Measurements from ENCODE around the gene NUBPL. TPM values are rescaled to one million over a fixed set of nuclear protein-coding genes. Genes with fewer than 3 reads are reported as not detected.
A peak's percentile ranks its signal among the peaks of the same experiment; 100 is the strongest.

NUBPL gene
- total and polyA plus RNA-seq, 10 donors = 4.1 to 28.2 (median 13.9) TPM

- Histone ChIP-seq H3K27me3 (replicated peaks in 1 of 7) (no peaks in the 10 kb centered on the region), H3K27ac (peak overlapping the region in 2 of 8 donors; percentile 13 to 50), H3K4me1 (peaks cover 0 to 9% (median 2%) of the 10 kb centered on the region in 6 donors), H3K9me3 (peaks cover 0 to 16% (median 10%) of the 10 kb centered on the region in 8 donors), H3K4me3 (no peak overlapping the region), H3K36me3 (peaks cover 0 to 10% (median 0%) of the 10 kb centered on the region in 6 donors)
- WGBS, 5 donors = 68 to 81% (median 75%) methylated on average over 4 of the region's 4 CpGs
- no peak for TF ChIP-seq POLR2A (IDR thresholded peaks at IDR 0.05)
- no peak for DNase-seq
- intact Hi-C loops (cut with DNase I; ENCODE audit: low total_unique reads) = no loop called here
These were observed 135.2 kb downstream of the NUBPL start for GRCh38 chr14:31696378-31696777.

DNA sequence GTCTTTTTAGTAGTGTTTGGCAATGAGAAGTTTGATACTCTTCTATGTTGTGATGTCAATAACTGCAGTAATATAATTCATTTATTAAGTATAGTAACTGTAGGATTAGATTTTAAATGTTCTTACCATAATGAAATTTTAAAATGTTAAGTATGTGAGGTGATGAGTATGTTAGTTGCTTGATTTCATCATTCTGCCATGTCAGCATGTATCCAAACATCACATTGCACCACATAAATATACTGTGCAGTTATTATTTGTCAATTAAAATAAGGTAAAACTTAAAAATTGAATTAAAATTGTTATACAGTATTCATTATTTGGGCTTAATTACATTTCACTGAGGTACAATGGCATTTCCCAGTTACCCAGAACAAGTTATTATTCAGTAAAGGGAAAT, 138.6 kb downstream of the NUBPL start:
- Histone ChIP-seq H3K9me3 (peaks cover 0 to 38% (median 27%) of the 10 kb centered on the region in 8 donors), H3K4me3 (no peak overlapping the region), H3K27ac (no peak overlapping the region), H3K4me1 (no peaks in the 10 kb centered on the region), H3K27me3 (replicated peaks in 1 of 7) (no peaks in the 10 kb centered on the region), H3K36me3 (peaks cover 0 to 44% (median 8%) of the 10 kb centered on the region in 6 donors)
- no peak for DNase-seq
- intact Hi-C loops (cut with DNase I; ENCODE audit: low total_unique reads) = no loop called here
- TF ChIP-seq POLR2AphosphoS5 (IDR thresholded peaks at IDR 0.05) (no peak), POLR2A (IDR thresholded peaks at IDR 0.05) (no peak)
- TF ChIP-seq, protein P1, sequence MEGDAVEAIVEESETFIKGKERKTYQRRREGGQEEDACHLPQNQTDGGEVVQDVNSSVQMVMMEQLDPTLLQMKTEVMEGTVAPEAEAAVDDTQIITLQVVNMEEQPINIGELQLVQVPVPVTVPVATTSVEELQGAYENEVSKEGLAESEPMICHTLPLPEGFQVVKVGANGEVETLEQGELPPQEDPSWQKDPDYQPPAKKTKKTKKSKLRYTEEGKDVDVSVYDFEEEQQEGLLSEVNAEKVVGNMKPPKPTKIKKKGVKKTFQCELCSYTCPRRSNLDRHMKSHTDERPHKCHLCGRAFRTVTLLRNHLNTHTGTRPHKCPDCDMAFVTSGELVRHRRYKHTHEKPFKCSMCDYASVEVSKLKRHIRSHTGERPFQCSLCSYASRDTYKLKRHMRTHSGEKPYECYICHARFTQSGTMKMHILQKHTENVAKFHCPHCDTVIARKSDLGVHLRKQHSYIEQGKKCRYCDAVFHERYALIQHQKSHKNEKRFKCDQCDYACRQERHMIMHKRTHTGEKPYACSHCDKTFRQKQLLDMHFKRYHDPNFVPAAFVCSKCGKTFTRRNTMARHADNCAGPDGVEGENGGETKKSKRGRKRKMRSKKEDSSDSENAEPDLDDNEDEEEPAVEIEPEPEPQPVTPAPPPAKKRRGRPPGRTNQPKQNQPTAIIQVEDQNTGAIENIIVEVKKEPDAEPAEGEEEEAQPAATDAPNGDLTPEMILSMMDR (IDR thresholded peaks at IDR 0.05 in 8 of 11, conservative IDR thresholded peaks at IDR 0.05 in 3 of 11) = no peak

DNA sequence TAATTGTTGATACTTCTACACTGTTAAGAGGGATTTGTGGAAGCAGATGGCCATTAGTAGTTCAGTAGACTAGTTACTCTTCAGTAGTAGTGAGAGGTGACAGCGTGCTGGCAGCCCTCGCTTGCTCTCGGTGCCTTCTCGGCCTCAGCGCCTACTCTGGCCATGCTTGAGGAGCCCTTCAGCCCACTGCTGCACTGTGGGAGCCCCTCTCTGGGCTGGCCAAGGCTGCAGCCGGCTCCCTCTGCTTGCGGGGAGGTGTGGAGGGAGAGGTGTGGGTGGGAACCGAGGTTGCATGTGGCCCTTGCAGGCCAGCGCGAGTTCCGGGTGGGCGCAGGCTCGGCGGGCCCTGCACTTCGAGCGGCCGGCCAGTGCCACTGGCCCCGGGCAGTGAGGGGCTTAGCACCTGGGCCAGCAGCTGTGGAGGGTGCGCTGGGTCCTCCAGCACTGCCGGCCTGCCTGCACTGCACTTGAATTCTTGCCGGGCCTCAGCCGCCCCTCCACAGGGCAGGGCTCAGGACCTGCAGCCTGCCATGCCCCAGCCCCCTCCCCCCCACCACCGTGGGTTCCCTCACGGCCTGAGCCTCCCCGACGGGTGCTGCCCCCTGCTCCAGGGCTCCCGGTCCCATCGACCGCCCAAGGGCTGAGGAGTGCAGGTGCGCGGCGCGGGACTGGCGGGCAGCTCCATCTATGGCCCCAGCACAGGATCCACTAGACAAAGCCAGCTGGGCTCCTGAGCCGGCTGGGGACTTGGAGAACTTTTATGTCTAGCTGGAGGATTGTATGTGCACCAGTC, 139.3 kb downstream of the NUBPL start:
- TF ChIP-seq, protein P1 (IDR thresholded peaks at IDR 0.05 in 8 of 11, conservative IDR thresholded peaks at IDR 0.05 in 3 of 11) = no peak
- TF ChIP-seq POLR2A (IDR thresholded peaks at IDR 0.05) (no peak), POLR2AphosphoS5 (IDR thresholded peaks at IDR 0.05) (no peak)
- intact Hi-C loops (cut with DNase I; ENCODE audit: low total_unique reads) = no loop called here
- Histone ChIP-seq H3K27ac (no peak overlapping the region), H3K4me1 (no peaks in the 10 kb centered on the region), H3K27me3 (replicated peaks in 1 of 7) (no peaks in the 10 kb centered on the region), H3K9me3 (peaks cover 0 to 45% (median 28%) of the 10 kb centered on the region in 8 donors), H3K4me3 (no peak overlapping the region), H3K36me3 (peaks cover 0 to 51% (median 14%) of the 10 kb centered on the region in 6 donors)
- DNase-seq = peak; percentile 60
- WGBS, 5 donors = 92 to 100% (median 94%) methylated on average over 7 to 35 of the region's 35 CpGs

DNA sequence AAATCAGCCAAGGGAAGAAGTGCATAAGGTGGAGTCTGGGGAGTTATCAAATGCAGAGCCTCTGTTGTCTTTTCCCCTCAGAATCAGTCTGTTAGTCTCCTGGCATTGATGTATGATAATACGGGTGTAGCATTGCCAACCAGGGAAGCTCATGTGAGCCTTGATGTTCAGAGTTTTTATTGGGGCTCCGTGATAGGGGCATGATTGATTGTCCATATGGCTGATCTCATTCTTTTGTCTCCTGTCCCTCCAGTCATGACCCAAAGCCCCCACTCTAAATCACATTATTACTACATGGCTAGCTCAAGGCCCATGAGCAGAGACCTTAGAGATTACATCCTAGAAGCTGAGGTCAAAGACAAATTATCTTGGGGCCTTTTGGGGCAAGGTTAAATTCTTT, 140.9 kb downstream of the NUBPL start:
- WGBS, 5 donors = 71 to 100% (median 92%) methylated on average over 2 of the region's 2 CpGs
- TF ChIP-seq, protein P1 (IDR thresholded peaks at IDR 0.05 in 8 of 11, conservative IDR thresholded peaks at IDR 0.05 in 3 of 11) = no peak
- no peak for TF ChIP-seq POLR2AphosphoS5 (IDR thresholded peaks at IDR 0.05)
- TF ChIP-seq POLR2A (IDR thresholded peaks at IDR 0.05) = no peak
- Histone ChIP-seq H3K27me3 (replicated peaks in 1 of 7) (no peaks in the 10 kb centered on the region), H3K4me1 (no peaks in the 10 kb centered on the region), H3K36me3 (peaks cover 0 to 56% (median 18%) of the 10 kb centered on the region in 6 donors), H3K4me3 (no peak overlapping the region), H3K27ac (no peak overlapping the region), H3K9me3 (peaks cover 0 to 50% (median 28%) of the 10 kb centered on the region in 8 donors)
- intact Hi-C loops (cut with DNase I; ENCODE audit: low total_unique reads) = no loop called here
- no peak for DNase-seq
